ENCODE data around the gene CPOX. TPM values are rescaled to one million over a fixed set of nuclear protein-coding genes. Genes with fewer than 3 reads are reported as not detected.

The CPOX gene
- 19.7 TPM in 2 replicates for total RNA-seq

DNA sequence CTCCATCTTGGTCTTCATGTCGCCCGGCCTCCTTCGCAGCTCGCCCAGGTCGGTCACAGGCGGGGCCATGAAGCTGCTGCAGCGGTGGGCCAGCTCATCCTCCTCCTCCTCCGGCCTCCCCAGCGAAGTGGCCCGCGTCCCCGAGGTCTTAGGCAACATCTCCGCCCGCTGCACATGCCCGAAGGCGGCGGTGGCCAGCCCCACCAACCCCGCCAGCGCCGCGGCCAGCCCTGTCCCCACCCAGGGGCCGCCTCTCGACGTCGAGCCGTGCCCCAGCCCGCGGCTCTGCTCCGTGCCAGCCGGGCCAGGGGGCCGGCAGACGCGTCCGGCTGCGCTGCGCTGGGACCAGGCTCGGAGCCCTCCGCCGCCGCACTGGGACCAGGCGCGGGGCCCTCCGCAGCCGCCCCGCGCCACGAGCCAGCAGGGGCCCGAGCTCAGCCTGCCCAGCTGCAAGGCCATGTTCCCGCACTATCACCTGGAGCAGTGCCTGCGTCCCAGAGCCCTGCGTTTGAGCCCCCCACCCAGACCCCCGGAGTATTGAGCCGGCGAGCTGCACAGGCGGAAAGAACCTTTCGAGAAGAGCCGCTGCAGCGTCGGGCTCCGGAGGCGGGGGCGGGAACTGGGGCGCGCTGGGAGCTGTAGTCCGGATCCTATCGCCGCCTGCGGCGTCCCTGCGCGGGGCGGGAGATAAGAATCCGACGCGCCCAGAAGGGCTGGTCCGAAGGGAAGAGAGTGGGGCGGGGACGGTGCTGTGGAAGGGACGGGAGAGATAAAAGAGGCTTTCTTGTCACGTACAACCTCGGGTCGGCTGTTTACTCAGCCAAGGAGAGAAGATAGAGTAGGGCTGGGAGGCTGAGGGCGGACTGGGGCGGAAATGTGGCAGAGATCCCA, at the start of gene CPOX:
Gene CPOX, minus strand, starts transcription at position 566 of the 891 bp plus-strand sequence. Its CDS starts 107 bp downstream, at position 459.

DNA sequence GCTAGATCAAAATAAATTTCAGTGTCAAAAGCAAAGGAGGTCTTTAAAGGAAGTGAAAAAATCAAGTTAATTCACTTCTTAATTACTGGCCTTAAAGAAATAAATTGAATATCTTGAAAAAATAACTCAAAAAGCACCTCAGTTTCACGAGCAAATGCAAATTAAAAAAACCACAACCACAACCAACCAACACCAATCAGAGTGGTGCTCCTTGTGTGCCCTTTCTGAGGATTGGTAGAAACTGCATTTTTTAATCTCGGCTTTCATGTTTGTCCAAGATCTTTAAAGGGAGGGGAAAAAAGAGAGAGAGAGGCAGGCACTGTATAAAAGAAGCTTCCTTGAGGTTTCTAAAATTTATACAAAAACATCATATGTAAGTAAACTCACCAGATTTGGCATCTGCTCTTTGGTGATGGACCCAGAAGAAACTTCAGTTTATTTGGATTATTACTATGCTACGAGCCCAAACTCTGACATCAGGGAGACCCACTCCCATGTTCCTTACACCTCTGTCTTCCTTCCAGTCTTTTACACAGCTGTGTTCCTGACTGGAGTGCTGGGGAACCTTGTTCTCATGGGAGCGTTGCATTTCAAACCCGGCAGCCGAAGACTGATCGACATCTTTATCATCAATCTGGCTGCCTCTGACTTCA, 61.7 kb downstream of the CPOX start, which contains the start of gene GPR15:
Gene GPR15, plus strand, starts transcription at position 357 of the 653 bp plus-strand sequence. Its CDS starts 56 bp downstream, at position 413.

Other genes with a start within 250 kb of the CPOX start
- not detected in 2 replicates for gene OR5K4, start 239.8 kb downstream of the CPOX start, total RNA-seq
- not detected in 2 replicates for gene OR5K3, start 202.9 kb downstream of the CPOX start, total RNA-seq
- gene OR5K1, start 130.4 kb downstream of the CPOX start, total RNA-seq: not detected in 2 replicates
- gene OR5K2, start 95.9 kb downstream of the CPOX start, total RNA-seq: not detected in 2 replicates
- 70.8 and 84.1 TPM in 2 replicates for gene CLDND1, start 70.7 kb downstream of the CPOX start, total RNA-seq
- not detected in 2 replicates for gene GPR15, start 61.6 kb downstream of the CPOX start, total RNA-seq
- gene ST3GAL6, start 169.7 kb upstream of the CPOX start, total RNA-seq: 1.3 and 3.9 TPM in 2 replicates